Tibial artery (tissue), 4 donors: ENCODE data around the gene AKAP13.
A peak's percentile ranks its signal among the peaks of the same experiment; 100 is the strongest.

Source experiments
- DNase-seq, 2 donors: peaks; one replicate each; pipeline ENCODE4 v3.0.0-alpha.2; 2019
- H3K27ac ChIP-seq, 2 donors: fragments of 200-600 bp; sonication (generic) in 1 of 2; 1 replicate in 1 of 2; 2 replicates in 1 of 2; pipeline ENCODE4 v1.5.1; 2018 to 2019; ENCODE audit warnings: mild to moderate bottlenecking in 1 of 2
- H3K27me3 ChIP-seq, 2 donors: fragments of 200-600 bp; sonication (generic) in 1 of 2; one replicate each; pipeline versions ENCODE4 v1.5.1 to v1.6.0; 2016 to 2019
- H3K36me3 ChIP-seq, 3 donors: fragments of 200-600 bp; sonication (generic) in 2 of 3; one replicate each; pipeline ENCODE4 v1.5.1; 2016 to 2019; ENCODE audit warnings: mild to moderate bottlenecking in 2 of 3
- H3K4me1 ChIP-seq, 4 donors: fragments of 200-600 bp; sonication (generic) in 2 of 4; 1 replicate in 3 of 4; 2 replicates in 1 of 4; pipeline ENCODE4 v1.5.1; 2016 to 2019
- H3K4me3 ChIP-seq, 2 donors: fragments of 200-600 bp; sonication (generic) in 1 of 2; 1 replicate in 1 of 2; 2 replicates in 1 of 2; pipeline ENCODE4 v1.5.1; 2018 to 2019; ENCODE audit warnings: mild to moderate bottlenecking in 2 of 2
- H3K9me3 ChIP-seq, 3 donors: fragments of 200-600 bp; sonication (generic) in 1 of 3; one replicate each; pipeline ENCODE4 v1.5.1; 2016 to 2019
- CTCF ChIP-seq, 2 experiments: fragments of 200-600 bp in 1 of 2; fragments of 450-650 bp in 1 of 2; IDR thresholded peaks; one replicate each; pipeline ENCODE4 v1.5.1; 2017 to 2019; ENCODE audit warnings: antibody characterized with exemption in 2 of 2, mild to moderate bottlenecking in 1 of 2, moderate library complexity in 1 of 2
- intact Hi-C: fragments of 100-400 bp; cut with DNase I; formaldehyde crosslinking; loops from one replicate; pipeline ENCODE4 v1.15.0; 2023; ENCODE audit warnings: low total_unique reads

The AKAP13 gene

DNA sequence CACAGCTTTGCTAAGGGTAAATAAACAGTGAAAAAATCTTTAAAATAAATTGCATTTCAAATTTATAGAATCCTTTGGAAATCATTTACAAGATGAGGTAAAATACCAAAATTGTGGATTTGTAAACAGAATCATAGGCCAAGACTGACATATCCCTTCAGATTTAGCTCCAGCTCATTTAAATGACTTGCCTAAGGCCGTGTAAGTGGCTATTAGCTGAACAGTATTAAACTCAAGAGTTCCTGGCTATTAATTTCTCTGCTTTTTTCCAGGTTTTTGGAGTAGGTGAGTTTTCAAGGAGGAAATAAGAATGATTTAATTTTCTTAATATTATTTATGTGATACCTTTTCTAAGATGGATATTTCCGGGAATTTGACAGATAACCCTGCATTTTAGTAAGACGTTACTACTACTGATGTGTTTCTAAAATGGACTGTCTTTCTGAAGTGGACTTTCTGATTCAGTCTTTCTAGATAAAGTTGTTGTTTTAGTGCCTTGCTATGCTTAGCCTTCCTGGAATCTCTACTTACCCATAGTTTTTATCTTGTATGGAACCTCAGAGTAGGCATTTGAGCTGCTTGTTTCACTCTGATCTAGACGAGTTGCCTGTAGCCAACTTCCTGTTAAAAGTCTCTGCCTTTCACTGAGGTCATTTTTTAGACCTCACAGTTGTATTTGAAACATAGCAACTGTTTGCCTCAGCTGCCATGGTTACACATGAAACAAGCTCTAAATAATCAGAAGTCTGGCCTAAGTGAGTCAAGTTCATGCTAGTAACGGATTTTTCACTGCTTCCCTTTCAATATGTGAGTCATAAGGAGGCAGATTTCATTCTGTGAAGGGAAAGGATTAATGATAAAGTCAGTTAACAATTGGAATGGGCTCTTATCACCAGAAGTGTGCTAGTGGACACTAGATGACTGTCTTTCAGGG is 287.4 kb downstream of the AKAP13 start:
- Histone ChIP-seq H3K9me3 (no peaks in the 10 kb centered on the region), H3K27ac (peak overlapping the region; percentile 78 to 89), H3K27me3 (no peaks in the 10 kb centered on the region), H3K36me3 (peaks cover 40 to 46% (median 45%) of the 10 kb centered on the region in 3 donors), H3K4me1 (peaks cover 0 to 39% (median 17%) of the 10 kb centered on the region in 4 donors), H3K4me3 (no peak overlapping the region)
- no peak for TF ChIP-seq CTCF (IDR thresholded peaks at IDR 0.05)
- DNase-seq, result peak in 1 of 2 donors; percentile 67
- intact Hi-C loops, result no loop called here

DNA sequence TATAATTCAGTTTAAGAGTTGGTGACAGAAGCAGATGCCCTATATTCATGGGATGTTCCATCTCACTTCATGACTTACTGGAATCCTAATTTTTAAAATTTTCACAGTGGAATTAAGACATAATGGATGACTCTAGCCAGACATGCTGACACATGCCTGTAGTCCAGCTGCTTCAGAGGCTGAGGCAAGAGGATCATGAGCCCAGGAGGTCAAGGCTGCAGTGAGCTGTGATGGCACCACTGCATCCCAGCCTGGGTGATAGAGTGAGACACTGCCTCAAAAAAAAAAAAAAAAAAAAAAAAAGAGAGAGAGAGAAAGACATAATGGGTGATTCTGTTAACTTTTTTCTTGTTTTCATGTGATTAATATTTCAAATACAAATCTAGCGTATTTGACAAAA is 290.8 kb downstream of the AKAP13 start:
- intact Hi-C loops, result no loop called here
- Histone ChIP-seq H3K9me3 (no peaks in the 10 kb centered on the region), H3K27me3 (no peaks in the 10 kb centered on the region), H3K4me1 (peaks cover 0 to 50% (median 21%) of the 10 kb centered on the region in 4 donors), H3K4me3 (no peak overlapping the region), H3K36me3 (peaks cover 10 to 22% (median 16%) of the 10 kb centered on the region in 3 donors), H3K27ac (peak overlapping the region; percentile 78 to 89)
- peak in 1 of 2 donors; percentile 57 for DNase-seq
- TF ChIP-seq CTCF (IDR thresholded peaks at IDR 0.05), result no peak

GRCh38 chr15:85672332-85673084 is 292.1 kb downstream of the AKAP13 start:
- Histone ChIP-seq H3K36me3 (peaks cover 15 to 24% (median 23%) of the 10 kb centered on the region in 3 donors), H3K27ac (peak overlapping the region; percentile 78 to 89), H3K27me3 (no peaks in the 10 kb centered on the region), H3K9me3 (no peaks in the 10 kb centered on the region), H3K4me3 (no peak overlapping the region), H3K4me1 (peaks cover 0 to 39% (median 20%) of the 10 kb centered on the region in 4 donors)
- no peak for TF ChIP-seq CTCF (IDR thresholded peaks at IDR 0.05)
- no peak for DNase-seq
- intact Hi-C loops, result no loop called here

GRCh38 chr15:85673326-85673725 is 292.9 kb downstream of the AKAP13 start:
- intact Hi-C loops, result no loop called here
- Histone ChIP-seq H3K27ac (peak overlapping the region; percentile 78 to 89), H3K27me3 (no peaks in the 10 kb centered on the region), H3K4me1 (peaks cover 0 to 31% (median 15%) of the 10 kb centered on the region in 4 donors), H3K36me3 (peaks cover 15 to 30% (median 30%) of the 10 kb centered on the region in 3 donors), H3K4me3 (no peak overlapping the region), H3K9me3 (no peaks in the 10 kb centered on the region)
- no peak for DNase-seq
- TF ChIP-seq CTCF (IDR thresholded peaks at IDR 0.05), result no peak

DNA sequence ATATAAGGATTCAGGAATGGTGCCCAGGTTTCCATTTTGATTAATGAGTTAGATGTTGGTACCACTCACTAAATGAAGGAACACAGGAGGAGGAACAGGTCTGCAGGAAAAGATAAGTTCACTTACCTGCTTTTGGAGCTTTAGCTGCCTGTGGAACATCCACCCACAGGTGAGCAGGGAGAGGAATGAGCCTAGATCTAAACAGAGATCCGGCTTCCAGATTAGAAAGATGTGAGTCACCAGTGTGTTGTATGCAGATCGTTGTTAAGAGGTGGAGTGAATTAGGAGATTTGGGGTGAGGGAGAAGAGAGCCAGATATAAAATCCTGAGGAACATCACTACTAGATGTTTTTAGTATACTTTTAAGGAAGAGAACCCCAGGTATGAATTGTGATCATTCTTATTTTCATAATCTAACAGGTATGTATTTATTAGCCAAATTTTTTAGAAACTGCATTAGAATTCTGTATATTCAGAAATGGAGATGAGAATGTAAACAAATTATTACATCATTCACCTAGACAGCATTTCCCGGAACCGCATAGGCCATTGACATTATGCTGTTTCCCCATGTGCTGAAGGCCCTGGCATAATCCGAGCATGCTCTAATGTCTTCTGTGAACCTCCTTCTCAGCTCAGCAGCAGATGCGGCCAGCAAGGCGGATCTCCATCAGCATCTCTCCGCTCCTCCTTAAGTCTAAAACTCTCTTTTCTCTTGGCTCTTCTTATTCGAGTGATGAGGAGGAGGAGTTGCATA is 296.1 kb downstream of the AKAP13 start:
- H3K9me3 ChIP-seq, result no peaks in the 10 kb centered on the region
- no peak for DNase-seq
- TF ChIP-seq CTCF (IDR thresholded peaks at IDR 0.05), result no peak
- H3K4me3 ChIP-seq, result no peak overlapping the region
- no peak overlapping the region for H3K27ac ChIP-seq
- intact Hi-C loops, result no loop called here
- H3K36me3 ChIP-seq, result peaks cover 5 to 31% (median 27%) of the 10 kb centered on the region in 3 donors
- peaks cover 0 to 23% (median 10%) of the 10 kb centered on the region in 4 donors for H3K4me1 ChIP-seq
- H3K27me3 ChIP-seq, result no peaks in the 10 kb centered on the region
